ENCODE data around the gene FER.
"Not testable (repeated sequence)": the region's sequence is repeated elsewhere in the genome, so short reads cannot be mapped to it uniquely, and the experiment has no call there.

FER gene

GRCh38 chr5:108766916-108767315, 19.2 kb downstream of the FER start:
- H3K9me3 ChIP-seq (ENCODE audit: control insufficient read depth, low read length); H3K27me3 ChIP-seq (ENCODE audit: control insufficient read depth, insufficient read depth, low read length, poor library complexity, severe bottlenecking); H3K4me3 ChIP-seq (ENCODE audit: insufficient read depth, low read depth, low read length); H3K4me1 ChIP-seq (ENCODE audit: control insufficient read depth, insufficient read depth, low read length); H3K27ac ChIP-seq (ENCODE audit: insufficient read depth, low read depth, low read length, poor library complexity, severe bottlenecking); H3K36me3 ChIP-seq (ENCODE audit: control insufficient read depth, insufficient read depth, low read length): not testable (repeated sequence)
- WGBS, 2 experiments = 88 to 90% methylated on average over 5 of the region's 5 CpGs

DNA sequence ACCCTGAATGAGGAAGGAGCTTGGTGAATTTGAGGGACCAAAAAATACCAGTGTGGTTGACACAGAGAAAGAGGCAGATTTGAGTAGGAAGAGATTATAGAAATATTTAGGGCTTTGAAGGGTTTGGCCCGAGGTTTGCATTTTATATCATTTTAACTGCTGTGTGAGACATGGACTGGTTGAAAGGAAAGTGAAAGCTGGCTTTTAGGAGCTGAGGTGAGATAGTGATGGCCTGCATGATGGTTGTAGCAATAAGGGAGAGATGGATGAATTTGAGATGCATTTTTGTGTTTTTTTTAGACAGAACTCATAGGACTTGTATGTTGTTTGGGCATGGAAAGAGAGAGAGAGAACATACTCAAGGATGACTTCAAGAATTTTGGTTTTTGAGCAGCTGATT, 21.7 kb downstream of the FER start:
- no peaks in the 10 kb centered on the region for H3K27me3 ChIP-seq (ENCODE audit: control insufficient read depth, insufficient read depth, low read length, poor library complexity, severe bottlenecking)
- H3K9me3 ChIP-seq (ENCODE audit: control insufficient read depth, low read length) = no peaks in the 10 kb centered on the region
- no peak overlapping the region for H3K4me3 ChIP-seq (ENCODE audit: insufficient read depth, low read depth, low read length)
- whole genome bisulfite sequencing, 2 experiments = 91 to 94% methylated on average over 1 of the region's 1 CpG
- H3K27ac ChIP-seq (ENCODE audit: insufficient read depth, low read depth, low read length, poor library complexity, severe bottlenecking) = no peak overlapping the region
- H3K4me1 ChIP-seq (ENCODE audit: control insufficient read depth, insufficient read depth, low read length) = no peaks in the 10 kb centered on the region
- no peaks in the 10 kb centered on the region for H3K36me3 ChIP-seq (ENCODE audit: control insufficient read depth, insufficient read depth, low read length)

GRCh38 chr5:108772626-108773025, 24.9 kb downstream of the FER start:
- WGBS, 2 experiments = no CpG with 5 or more reads among the region's 1 CpG
- Histone ChIP-seq H3K4me3 (ENCODE audit: insufficient read depth, low read depth, low read length) (no peak overlapping the region), H3K9me3 (ENCODE audit: control insufficient read depth, low read length) (no peaks in the 10 kb centered on the region), H3K36me3 (ENCODE audit: control insufficient read depth, insufficient read depth, low read length) (no peaks in the 10 kb centered on the region), H3K4me1 (ENCODE audit: control insufficient read depth, insufficient read depth, low read length) (no peaks in the 10 kb centered on the region), H3K27ac (ENCODE audit: insufficient read depth, low read depth, low read length, poor library complexity, severe bottlenecking) (no peak overlapping the region), H3K27me3 (ENCODE audit: control insufficient read depth, insufficient read depth, low read length, poor library complexity, severe bottlenecking) (no peaks in the 10 kb centered on the region)

DNA sequence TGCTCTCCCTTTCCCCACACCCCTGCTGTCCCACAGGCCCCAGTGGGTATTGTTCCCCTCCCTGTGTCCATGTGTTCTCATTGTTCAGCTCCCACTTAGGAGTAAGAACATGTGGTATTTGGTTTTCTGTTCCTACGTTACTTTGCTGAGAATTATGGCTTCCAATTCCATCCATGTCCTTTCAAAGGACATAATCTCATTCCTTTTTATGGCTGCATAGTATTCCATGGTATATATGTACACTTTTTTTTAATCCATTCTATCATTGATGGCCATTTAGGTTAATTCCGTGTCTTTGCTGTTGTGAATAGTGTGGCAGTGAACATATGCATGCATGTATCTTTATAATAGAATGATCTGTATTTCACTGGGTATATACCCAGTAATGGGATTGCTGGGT, 25.6 kb downstream of the FER start:
- 92% methylated on average over 2 of the region's 2 CpGs; no CpG with 5 or more reads in 1 of the 2 experiments for WGBS, 2 experiments

GRCh38 chr5:108774079-108774478, 26.4 kb downstream of the FER start:
- not testable (repeated sequence) for H3K9me3 ChIP-seq (ENCODE audit: control insufficient read depth, low read length); H3K4me1 ChIP-seq (ENCODE audit: control insufficient read depth, insufficient read depth, low read length); H3K27me3 ChIP-seq (ENCODE audit: control insufficient read depth, insufficient read depth, low read length, poor library complexity, severe bottlenecking); H3K27ac ChIP-seq (ENCODE audit: insufficient read depth, low read depth, low read length, poor library complexity, severe bottlenecking); H3K36me3 ChIP-seq (ENCODE audit: control insufficient read depth, insufficient read depth, low read length); H3K4me3 ChIP-seq (ENCODE audit: insufficient read depth, low read depth, low read length)
- WGBS, 2 experiments = 89 to 98% methylated on average over 2 of the region's 2 CpGs

More for the DNA sequence above, 25.6 kb downstream of the FER start:
- no peak overlapping the region for H3K27ac ChIP-seq (ENCODE audit: insufficient read depth, low read depth, low read length, poor library complexity, severe bottlenecking)
- H3K4me3 ChIP-seq (ENCODE audit: insufficient read depth, low read depth, low read length) = no peak overlapping the region
- H3K4me1 ChIP-seq (ENCODE audit: control insufficient read depth, insufficient read depth, low read length) = no peaks in the 10 kb centered on the region
- H3K27me3 ChIP-seq (ENCODE audit: control insufficient read depth, insufficient read depth, low read length, poor library complexity, severe bottlenecking) = no peaks in the 10 kb centered on the region
- H3K9me3 ChIP-seq (ENCODE audit: control insufficient read depth, low read length) = no peaks in the 10 kb centered on the region
- no peaks in the 10 kb centered on the region for H3K36me3 ChIP-seq (ENCODE audit: control insufficient read depth, insufficient read depth, low read length)

GRCh38 chr5:108777582-108777981, 29.9 kb downstream of the FER start:
- H3K27ac ChIP-seq (ENCODE audit: insufficient read depth, low read depth, low read length, poor library complexity, severe bottlenecking); H3K4me1 ChIP-seq (ENCODE audit: control insufficient read depth, insufficient read depth, low read length); H3K36me3 ChIP-seq (ENCODE audit: control insufficient read depth, insufficient read depth, low read length); H3K27me3 ChIP-seq (ENCODE audit: control insufficient read depth, insufficient read depth, low read length, poor library complexity, severe bottlenecking); H3K9me3 ChIP-seq (ENCODE audit: control insufficient read depth, low read length); H3K4me3 ChIP-seq (ENCODE audit: insufficient read depth, low read depth, low read length): not testable (repeated sequence)
- 87 to 92% methylated on average over 2 to 3 of the region's 3 CpGs for WGBS, 2 experiments

- H3K4me1 ChIP-seq (ENCODE audit: control insufficient read depth, insufficient read depth, low read length); H3K27ac ChIP-seq (ENCODE audit: insufficient read depth, low read depth, low read length, poor library complexity, severe bottlenecking); H3K27me3 ChIP-seq (ENCODE audit: control insufficient read depth, insufficient read depth, low read length, poor library complexity, severe bottlenecking); H3K9me3 ChIP-seq (ENCODE audit: control insufficient read depth, low read length); H3K4me3 ChIP-seq (ENCODE audit: insufficient read depth, low read depth, low read length): not testable (repeated sequence)
- 95% methylated on average over 4 of the region's 4 CpGs for WGBS, 2 experiments
- H3K36me3 ChIP-seq (ENCODE audit: control insufficient read depth, insufficient read depth, low read length) = peaks cover 15% of the 10 kb centered on the region
Measured at GRCh38 chr5:108784577-108784976, 36.9 kb downstream of the FER start.

DNA sequence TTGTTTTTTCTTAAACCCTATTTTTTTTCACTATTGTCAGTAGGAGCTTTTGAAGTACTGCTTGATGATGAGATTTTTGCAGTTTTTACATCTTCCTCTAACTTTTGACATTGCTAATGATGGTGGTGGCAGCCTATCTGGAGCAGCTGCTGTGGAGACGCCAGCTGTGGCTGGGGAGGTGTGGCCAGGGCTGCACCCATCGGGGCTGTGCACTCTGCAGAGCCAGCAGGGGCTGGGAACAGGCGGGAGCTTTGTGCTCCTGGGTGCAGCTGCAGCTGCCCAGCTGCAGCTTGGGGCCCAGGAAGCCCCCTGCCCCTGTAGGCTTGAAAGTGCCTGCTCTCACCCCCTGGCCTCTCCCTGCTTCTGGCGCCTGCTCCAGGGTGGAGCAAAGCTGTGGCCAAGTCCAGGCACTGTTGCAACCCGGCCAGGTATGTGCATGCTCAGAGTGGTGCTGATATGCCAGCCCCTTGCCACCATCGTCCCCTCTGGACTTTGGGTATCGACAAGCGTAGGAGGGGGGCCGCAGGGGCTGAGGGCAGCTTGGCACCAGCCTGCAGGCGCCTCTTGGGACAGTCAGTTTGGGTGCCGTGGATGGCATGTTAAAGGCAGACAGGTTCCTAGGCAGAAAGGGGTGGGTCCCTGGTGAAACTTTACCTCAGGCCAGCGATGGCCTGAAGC, 39.2 kb downstream of the FER start:
- Histone ChIP-seq H3K27me3 (ENCODE audit: control insufficient read depth, insufficient read depth, low read length, poor library complexity, severe bottlenecking) (no peaks in the 10 kb centered on the region), H3K4me1 (ENCODE audit: control insufficient read depth, insufficient read depth, low read length) (no peaks in the 10 kb centered on the region), H3K27ac (ENCODE audit: insufficient read depth, low read depth, low read length, poor library complexity, severe bottlenecking) (no peak overlapping the region), H3K9me3 (ENCODE audit: control insufficient read depth, low read length) (no peaks in the 10 kb centered on the region), H3K36me3 (ENCODE audit: control insufficient read depth, insufficient read depth, low read length) (peaks cover 15% of the 10 kb centered on the region), H3K4me3 (ENCODE audit: insufficient read depth, low read depth, low read length) (no peak overlapping the region)
- 95 to 96% methylated on average over 12 of the region's 12 CpGs for WGBS, 2 experiments

- no peaks in the 10 kb centered on the region for H3K27me3 ChIP-seq (ENCODE audit: control insufficient read depth, insufficient read depth, low read length, poor library complexity, severe bottlenecking)
- no peak overlapping the region for H3K27ac ChIP-seq (ENCODE audit: insufficient read depth, low read depth, low read length, poor library complexity, severe bottlenecking)
- H3K36me3 ChIP-seq (ENCODE audit: control insufficient read depth, insufficient read depth, low read length) = peaks cover 15% of the 10 kb centered on the region
- H3K9me3 ChIP-seq (ENCODE audit: control insufficient read depth, low read length) = no peaks in the 10 kb centered on the region
- WGBS, 2 experiments = 94 to 95% methylated on average over 7 of the region's 7 CpGs
- no peaks in the 10 kb centered on the region for H3K4me1 ChIP-seq (ENCODE audit: control insufficient read depth, insufficient read depth, low read length)
- H3K4me3 ChIP-seq (ENCODE audit: insufficient read depth, low read depth, low read length) = no peak overlapping the region
Measured at GRCh38 chr5:108788142-108788541, 40.4 kb downstream of the FER start.

DNA sequence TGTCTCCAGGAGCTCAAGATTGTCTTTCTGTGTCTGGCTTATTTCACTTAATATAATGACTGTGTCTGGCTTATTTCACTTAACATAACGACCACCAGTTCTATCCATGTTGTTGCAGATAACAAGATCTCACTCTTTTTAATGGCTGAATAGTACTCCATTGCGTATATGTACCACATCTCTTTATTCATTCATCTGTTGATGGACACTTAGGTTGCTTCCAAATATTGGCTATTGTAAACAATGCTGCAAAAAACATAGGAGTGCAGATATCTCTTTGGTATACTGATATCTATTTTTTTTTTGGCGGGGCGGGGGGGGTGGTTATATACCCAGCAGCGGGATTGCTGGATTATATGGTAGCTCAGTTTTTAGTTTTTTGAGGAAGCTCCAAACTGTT, 45.5 kb downstream of the FER start:
- Histone ChIP-seq H3K36me3 (ENCODE audit: control insufficient read depth, insufficient read depth, low read length) (no peaks in the 10 kb centered on the region), H3K27ac (ENCODE audit: insufficient read depth, low read depth, low read length, poor library complexity, severe bottlenecking) (no peak overlapping the region), H3K9me3 (ENCODE audit: control insufficient read depth, low read length) (no peaks in the 10 kb centered on the region), H3K27me3 (ENCODE audit: control insufficient read depth, insufficient read depth, low read length, poor library complexity, severe bottlenecking) (no peaks in the 10 kb centered on the region), H3K4me3 (ENCODE audit: insufficient read depth, low read depth, low read length) (no peak overlapping the region), H3K4me1 (ENCODE audit: control insufficient read depth, insufficient read depth, low read length) (no peaks in the 10 kb centered on the region)
- 92 to 94% methylated on average over 4 to 5 of the region's 5 CpGs for WGBS, 2 experiments

GRCh38 chr5:108794349-108794748, 46.7 kb downstream of the FER start:
- 90 to 100% methylated on average over 2 to 4 of the region's 4 CpGs for WGBS, 2 experiments
- H3K36me3 ChIP-seq (ENCODE audit: control insufficient read depth, insufficient read depth, low read length) = not testable (repeated sequence)

More at GRCh38 chr5:108794349-108794748, 46.7 kb downstream of the FER start:
- not testable (repeated sequence) for H3K4me1 ChIP-seq (ENCODE audit: control insufficient read depth, insufficient read depth, low read length); H3K9me3 ChIP-seq (ENCODE audit: control insufficient read depth, low read length); H3K4me3 ChIP-seq (ENCODE audit: insufficient read depth, low read depth, low read length); H3K27me3 ChIP-seq (ENCODE audit: control insufficient read depth, insufficient read depth, low read length, poor library complexity, severe bottlenecking); H3K27ac ChIP-seq (ENCODE audit: insufficient read depth, low read depth, low read length, poor library complexity, severe bottlenecking)
